NCI-H146 (cell line): Measurements from ENCODE around the gene COL1A1.

Experiments
- DNase-seq: peaks from one replicate; lab custom pipeline; 2025; lab: John Stamatoyannopoulos, UW

The COL1A1 gene

DNA sequence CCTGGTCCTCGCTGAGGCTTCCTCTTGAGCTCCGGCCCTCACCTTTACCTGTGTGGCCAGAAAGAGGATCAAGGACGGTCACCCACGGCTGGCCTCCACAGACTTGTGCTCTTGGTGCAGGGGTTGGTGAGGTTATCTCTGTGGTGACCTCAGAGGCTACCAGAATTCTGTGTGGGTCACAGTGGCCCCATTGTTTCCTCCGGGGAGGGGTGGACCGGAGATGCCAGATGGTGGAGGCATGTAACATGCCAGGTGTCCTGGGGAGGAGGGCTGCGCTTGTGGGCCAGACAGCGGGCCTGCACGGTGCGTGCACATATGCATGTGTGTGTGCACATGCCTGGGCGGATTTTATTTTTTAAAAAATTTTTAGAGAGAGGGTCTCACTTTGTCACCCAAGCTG, 29.3 kb downstream of the COL1A1 start:
- DNase-seq: no peak

DNA sequence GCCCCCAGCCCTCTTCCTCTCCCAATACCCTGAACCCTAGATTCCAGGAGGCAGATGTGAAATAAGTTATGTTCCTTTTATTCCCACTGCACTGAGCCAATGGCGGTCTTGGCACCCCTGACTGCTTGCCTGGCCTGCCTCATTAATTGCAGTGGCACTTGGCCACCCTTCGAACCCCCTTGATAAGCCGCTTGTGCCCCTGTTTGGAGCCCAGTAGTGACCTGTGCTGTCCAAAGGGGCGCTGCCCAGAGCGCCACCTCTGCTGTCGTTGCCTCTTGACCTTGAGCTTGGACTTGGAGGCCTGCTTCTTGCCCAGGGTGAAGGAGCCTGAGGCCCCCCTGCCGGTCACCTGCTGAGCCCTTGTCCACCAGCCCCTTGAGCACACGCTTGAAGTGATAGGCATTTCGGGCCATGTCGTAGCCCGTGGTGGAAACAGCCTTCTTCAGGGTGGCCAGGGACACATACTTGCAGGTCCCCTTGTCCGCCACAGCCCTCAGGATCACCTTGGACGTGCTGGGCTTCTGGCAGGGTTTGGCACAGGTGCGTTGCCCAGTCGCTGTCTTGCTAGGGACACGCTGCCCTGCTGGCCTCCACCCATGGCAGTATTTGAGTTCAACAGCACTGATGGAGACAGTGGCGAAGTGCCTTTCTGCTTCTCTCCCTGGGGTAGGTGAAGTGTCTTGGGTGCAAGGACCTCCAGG, 29.9 kb downstream of the COL1A1 start:
- no peak for DNase-seq

DNA sequence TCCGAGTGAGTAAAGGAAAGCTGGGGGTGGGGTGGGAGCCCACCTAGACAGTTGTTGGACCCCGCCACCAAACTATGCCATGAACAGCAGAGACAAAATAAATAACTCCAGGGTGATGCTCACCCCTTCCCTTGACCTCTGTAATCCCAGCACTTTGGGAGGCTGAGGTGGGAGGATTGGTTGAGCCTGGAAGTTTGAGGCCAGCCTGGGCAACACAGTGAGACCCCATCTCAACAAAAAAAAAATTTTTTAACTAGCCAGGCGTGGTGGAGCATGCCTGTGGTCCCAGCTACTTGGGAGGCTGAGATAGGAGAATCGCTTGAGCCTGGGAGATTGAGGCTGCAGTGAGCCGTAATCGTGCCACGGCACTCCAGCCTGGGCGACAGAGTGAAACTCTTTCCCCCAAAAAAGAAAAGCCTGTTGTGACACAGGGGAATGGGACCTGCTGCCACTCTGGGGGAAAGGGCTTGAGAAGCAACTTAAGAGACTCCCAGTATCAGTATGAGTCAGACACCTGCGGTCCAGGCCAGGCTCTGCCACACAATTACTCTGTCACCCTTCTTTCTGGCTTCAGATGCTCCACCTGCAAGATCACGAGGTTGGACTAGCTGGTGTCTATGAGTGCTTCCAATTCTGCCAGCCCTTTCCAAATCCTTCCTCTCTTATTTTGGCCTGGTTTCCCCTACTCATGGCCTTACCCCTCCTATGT, 30.6 kb downstream of the COL1A1 start:
- no peak for DNase-seq

DNA sequence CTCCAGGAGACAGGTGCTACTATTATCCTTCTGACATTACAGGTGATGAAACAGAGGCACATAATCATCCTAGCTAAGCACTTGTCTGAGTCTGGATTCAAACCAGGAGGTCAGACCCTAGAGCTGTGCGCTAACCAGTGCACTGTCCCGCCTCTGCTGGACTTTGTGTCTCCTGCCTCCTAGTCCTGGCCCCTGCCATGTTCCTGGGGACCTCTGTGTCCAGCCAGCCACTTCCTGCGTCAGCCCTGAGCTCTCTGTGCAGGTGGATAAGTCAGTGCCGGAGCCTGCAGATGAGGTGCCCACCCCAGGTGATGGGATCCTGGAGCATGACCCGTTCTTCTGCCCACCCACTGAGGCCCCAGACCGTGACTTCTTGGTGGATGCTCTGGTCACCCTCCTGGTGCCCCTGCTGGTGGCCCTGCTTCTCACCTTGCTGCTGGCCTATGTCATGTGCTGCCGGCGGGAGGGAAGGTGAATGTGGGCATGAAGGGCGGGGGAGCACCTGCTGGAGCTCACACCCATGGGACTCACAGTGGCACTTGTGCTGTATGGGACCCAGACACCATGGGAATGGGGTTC, 31.5 kb downstream of the COL1A1 start:
- DNase-seq: no peak

DNA sequence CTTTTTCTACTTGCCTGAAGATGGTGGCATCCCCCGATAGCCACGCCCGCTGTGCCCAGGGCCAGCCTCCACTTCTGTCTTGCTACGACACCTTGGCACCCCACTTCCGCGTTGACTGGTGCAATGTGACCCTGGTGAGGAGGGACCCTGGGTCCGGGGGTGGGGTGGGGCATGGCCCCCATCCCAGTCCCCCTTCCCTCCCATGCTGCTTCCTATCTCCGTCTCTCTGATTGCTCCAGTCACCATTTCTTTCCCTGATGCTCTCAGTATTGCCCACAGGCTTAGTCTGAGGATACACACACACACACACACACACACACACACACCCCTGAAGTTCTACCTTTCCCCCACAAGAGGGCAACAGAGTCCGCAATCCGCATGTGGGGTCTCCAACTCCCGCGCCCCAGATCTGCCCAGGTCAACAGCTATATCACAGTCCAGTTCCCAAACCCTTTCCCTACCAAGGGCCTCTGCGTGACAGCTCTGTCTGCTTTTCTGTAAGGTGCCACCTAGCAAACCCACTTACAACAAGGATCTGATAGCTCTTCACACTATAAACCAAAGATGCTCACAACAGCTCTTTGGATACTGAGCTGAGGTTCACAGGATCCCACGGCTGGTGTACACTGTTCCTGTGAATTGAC, 32.2 kb downstream of the COL1A1 start:
- DNase-seq: peak; percentile 55

DNA sequence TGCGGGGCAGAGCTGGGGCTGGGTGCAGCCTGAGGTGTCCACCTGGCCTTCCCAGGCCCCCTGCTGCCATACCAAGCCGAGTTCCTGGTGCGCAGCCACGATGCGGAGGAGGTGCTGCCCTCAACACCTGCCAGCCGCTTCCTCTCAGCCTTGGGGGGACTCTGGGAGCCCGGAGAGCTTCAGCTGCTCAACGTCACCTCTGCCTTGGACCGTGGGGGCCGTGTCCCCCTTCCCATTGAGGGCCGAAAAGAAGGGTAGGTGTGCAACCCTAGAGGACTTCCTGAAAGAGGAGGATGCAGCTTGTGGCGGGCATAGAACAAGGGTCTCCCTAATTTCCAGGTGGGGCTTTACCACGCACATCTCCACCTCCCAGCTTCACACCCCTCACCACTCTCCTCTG, 33.1 kb downstream of the COL1A1 start:
- peak; percentile 48 for DNase-seq

DNA sequence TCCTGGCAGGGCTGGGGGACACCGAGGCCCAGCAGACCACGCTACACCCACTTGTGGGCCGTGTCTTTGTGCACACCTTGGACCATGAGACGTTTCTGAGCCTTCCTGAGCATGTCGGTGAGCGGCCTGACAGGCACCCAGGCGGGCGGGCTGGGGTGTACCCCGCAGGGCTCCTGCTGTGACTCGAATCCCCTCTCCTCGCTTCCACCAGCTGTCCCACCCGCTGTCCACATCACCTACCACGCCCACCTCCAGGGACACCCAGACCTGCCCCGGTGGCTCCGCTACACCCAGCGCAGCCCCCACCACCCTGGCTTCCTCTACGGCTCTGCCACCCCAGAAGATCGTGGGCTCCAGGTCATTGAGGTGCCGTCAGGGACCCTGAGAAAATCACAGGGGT, 34.1 kb downstream of the COL1A1 start:
- no peak for DNase-seq

DNA sequence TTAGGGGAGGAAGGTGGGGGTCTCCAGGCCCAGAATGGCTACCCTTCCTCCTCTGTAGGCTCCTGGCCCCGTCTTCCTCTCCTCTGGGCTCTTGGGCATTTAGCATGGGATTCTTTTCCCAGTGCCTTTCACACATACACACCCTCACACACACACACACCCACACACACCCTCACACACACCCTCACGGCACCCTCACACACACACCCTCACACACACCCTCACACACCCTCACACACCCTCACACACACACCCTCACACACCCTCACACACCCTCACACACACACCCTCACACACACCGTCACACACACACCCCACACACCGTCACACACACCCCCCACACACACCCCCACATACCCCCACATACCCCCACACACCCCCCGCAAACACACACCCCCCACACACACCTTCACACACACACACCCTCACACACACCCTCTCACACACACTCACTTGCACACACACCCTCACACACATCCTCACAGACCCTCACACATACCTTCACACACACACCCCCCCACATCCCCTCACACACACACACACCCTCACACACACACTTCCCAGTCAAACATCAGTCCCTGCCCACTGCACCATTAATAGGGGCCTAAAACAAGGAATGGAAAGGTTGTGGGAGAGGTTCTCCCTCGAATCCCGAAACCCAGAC, 34.8 kb downstream of the COL1A1 start:
- no peak for DNase-seq

DNA sequence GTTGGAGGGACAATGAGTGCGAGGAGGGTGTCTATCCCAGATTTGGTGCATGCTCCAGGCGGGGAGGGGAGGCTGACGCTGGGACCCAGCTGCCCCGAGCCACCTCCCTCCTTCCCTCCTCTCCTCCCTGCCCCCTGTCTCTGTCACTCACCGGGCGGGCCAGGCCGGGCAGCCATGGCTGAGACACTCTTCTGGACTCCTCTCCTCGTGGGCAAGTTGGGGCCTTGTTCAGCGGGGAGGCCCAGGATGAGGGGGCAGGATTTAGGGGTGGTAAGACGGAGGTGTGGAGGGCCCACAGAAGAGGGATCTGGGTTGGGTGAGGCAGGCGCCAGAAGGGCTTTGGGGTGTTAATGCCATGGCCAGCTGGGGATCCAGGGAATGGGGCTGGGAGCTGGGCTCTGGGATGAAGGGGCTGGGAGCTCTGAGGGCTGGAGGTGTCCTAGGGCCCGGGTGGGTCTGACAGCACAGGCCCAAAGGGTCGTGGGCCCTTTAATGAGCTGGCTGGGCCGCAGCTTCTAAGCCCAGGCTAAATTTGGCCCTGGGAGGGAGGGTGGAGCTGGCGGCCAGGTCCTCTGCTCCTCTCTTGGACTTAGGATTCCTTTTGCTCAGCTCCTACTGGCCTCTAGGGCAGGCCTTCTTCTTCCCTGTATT, 35.4 kb downstream of the COL1A1 start, which contains the start of gene SGCA:
TSS of gene SGCA (plus strand) at position 139 of the 651 bp plus-strand sequence. CDS start at position 175, 36 bp downstream.
- DNase-seq: no peak

DNA sequence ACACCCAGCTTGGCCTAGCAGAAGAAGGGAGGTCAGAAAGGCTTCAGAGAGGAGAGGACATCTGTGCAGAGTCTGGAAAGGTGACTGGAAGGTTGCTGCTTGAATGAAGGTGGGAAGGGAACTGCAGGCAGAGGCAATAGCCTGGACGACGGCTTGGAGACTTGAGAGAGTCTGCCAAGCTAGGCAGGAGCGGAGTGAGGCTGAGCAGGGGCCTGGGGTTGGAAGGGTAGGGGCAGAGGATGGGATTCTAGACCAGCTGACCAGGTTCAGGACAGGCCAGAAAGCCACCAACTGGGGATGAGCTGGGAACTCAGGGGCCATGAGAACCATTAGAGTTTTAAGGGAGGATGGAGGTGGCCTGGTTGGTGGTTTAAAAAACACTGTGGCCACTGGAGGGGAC, 36.0 kb downstream of the COL1A1 start:
- DNase-seq: no peak

DNA sequence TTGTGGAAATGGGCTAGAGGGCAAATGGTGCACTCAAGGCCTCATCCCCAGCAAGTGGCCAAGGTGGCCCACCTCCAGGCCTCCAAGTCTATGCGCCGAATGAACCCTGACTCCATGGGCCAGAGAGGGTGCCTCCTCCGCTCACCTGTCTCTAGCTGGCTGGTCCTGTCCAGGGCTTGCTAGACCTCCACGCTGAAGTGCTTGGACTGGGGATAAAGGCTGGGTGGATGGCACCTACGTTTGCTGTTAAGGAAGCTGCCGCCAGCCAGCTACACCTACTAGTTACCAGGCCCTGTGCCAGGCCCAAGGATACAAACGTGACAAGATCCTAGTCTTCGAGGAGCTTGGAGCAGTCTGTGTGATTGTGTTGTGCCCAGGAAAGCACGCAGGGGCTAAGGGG, 36.4 kb downstream of the COL1A1 start:
- DNase-seq: no peak

DNA sequence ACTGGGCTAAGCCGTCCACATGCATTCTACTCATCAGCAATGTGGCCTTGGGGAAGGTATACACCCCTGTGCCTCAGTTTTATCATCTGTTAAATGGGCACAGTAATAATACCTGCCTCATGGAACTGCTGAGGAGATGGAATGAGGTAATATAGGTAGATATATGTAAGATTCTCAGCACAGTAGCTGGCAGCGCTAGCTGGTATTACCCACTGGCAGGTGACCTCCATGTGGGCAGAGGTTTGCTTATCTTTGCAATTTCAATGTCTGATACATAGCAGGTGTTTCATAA, 36.8 kb downstream of the COL1A1 start:
- no peak for DNase-seq

DNA sequence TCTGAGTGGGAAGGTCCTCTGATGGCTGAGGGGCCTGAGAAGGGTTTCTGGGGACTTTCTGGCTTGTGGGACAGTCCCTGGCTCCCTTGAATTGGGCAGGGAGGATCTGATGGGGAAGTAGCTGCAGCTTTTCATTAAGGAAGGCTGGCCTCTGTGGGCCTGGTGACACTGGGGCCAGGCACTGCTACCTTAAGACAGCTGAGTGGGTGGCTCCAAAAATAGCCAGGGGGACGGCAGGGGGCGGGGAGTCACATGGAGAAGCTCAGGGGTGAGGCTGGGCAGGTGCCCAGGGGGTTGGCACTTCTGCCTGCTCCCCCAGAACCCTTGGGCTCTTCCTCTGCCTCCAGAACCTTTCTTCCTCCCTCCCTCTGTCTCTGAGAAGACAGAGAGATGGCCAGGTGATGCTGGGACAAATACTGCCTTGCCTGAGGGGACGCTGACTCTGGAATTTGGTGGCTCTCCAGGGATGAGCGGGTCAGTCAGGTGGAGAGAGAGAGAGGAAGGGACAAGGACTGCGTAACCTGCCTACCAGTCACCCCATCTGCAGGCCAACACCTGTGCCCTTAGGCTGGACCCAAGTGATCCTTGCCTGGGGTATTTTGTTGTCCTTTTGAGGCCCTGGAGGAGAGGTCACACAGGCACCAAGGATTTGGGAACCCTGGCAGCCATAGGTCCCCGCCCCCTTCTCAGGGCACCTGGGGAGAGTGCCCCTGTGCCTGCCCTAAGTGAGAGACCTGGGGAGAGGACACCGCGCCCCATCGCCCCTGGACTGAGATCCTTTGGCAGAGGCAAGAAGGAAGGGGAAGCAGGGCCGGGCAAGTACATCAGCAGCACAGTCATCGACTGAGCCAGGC, 37.4 kb downstream of the COL1A1 start:
- no peak for DNase-seq

DNA sequence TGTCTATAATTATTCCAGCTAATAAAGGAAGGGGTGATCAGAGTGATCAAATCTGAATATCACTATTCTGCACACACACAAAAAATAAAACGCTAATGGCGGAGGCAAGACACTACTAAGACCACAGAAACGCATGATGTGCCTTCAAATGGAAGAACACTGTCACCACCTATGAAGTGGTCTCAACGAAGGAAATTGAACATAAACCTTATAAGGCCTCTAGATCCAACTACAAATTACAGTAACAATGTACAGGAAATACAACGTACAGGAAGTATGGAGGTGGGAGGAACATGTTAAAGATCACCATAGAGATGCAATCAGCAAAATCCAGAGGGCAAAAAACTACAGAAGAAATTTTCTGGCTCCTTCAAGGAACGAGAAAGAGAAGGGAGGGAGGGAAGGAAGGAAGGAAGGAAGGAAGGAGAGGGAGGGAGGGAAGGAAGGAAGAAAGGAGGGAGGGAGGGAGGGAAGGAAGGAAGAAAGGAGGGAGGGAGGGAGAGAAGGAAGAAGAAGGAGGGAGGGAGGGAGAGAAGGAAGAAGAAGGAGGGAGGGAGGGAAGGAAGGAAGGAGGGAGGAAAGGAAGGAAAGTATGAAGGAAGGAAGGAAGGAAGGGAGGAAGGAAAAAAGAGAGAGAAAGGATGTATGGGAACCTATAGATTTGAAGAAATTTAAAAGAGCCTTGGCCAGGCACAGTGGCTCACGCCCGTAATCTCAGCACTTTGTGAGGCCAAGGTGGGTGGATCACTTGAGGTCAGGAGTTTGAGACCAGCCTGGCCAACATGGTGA, 38.8 kb downstream of the COL1A1 start:
- no peak for DNase-seq

DNA sequence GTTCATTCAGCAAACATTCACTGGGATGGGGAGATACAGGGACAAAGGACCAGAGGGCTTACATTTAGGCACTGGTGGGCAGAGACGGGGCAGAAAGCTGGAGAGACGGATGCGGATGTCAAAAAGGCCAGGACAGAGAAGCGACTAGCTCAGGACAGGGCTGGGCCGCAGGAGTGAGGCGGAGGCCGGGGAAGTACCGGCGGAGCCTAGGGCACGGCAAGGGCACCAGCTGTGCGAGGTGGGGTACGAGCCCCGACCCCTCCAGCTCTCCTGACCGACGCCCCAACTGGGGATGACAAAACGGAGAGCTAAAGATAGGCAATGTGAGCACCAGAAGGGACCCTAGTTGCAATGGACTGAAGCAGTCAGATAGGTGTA, 39.5 kb downstream of the COL1A1 start:
- DNase-seq: no peak

DNA sequence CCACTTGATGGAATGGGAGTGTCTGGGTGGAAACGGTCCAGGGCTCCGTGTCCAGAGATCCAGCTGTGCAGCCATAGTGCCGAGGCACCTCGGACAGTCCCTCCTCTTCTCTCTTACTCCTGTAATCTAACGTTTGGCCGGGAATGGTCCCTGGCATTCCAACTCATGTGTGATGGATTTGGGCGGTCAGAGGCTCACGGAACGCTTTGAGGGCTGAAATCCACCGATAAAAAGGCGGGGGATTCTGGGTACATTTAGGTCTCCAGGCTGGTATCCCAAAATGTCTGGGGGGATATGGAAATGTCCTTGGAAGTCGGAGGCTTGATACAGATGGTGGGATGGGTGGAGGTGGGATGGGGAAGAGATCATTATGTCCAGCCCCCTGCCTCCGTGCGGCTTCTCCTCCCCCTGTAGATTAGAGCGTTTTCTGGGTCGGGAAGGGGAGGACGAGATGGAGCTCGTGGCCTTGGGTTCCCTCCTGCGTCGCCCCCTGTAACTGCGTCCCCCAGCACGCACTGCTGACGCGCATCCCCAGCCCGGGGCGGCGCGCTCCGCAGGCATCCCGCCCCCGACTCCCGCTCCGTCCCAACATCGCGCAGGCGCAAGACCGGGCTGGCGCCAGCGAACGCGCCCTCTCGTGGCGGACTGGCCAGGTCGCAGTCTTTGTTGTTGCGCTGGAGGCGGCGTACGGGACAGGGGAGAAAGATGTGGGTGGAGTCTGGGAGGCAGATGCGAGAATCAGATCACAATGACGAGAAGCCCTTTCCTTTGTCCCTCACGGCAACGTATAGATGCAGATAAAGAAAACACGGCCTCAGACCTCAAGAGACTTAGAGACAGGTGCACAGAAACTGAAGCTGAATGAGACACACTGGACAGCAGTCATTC, 40.2 kb downstream of the COL1A1 start:
- peak; percentile 90 for DNase-seq

DNA sequence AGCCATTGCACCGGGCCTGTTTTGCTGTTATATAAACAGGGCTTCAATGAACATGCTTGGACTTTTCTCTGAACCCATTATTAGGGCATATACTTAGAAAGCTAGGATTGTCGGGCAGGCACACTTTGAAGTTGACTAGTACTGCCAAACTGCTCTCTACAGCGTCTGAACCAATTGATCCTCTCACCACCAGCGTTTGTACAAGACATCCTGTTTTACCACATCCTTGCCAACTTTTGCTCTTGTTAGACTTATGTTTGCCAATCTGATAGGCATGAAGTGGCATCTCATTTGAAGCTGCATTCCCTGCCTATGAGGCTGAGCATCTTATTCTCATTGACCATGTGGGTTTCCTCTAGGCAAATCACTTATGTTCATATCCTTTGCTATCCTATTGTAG, 43.5 kb downstream of the COL1A1 start:
- DNase-seq: no peak

DNA sequence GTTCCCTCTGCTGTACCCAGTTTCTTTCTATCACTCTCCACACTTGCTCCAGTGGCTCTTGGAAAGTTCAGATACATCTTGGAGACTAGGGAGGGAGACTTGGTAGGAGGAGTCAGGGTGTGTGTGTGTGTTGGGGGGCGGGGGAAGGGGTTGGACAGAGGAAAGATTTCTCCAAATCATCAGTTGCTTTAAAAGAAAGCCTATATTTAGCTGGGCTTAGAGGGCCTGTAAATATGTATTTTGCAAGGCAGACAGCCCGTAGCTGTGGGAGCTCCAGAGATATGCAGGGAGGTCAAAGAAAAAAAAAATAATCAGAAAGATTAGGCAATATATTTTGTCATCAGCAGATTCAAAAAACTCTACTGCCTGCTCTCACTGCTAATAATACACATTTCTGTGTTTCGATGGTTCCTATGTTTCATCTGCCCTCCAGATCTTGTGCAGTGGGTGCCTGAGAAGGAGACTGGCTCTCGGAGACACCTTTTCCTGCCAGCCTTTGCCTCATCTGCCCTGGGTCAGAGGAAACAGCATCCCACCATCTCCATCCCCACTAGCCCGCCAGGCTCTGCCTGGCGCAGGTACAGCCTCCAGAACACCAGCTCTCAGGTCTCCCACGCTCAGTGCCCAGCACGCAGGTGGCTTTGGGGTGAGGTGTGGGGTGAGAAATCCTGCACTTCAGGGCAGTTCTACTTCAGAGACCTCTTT, 46.2 kb downstream of the COL1A1 start:
- no peak for DNase-seq

DNA sequence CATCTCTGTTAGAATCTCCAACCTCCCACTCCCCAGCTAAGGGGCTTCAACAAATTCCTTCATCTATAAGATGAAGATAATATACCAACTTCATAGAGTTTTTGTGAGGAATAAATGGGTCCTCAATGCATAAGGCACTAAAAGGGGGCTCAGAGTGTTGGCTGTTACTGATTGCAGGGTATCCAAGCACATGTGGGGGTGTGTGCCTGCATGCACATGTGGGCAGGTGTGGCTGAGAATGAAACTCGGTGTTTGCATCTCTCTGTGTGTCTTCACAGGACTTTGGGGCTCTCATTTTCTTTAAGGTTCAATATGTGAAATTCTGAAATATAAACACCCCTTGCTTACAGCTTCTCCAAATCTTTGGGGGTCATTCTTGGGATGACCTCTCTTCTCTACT, 46.8 kb downstream of the COL1A1 start:
- no peak for DNase-seq
